HEK293T (cell line): ENCODE results near the gene IPO11.

Experiments used
- CTCF ChIA-PET: fragments of 350-600 bp; formaldehyde crosslinking; extraction: SDS; loops from one replicate; lab custom pipeline; 2021; ENCODE audit warnings: antibody characterized with exemption, inconsistent platforms; lab: Yijun Ruan, JAX
- POLR2A ChIA-PET: fragments of 350-600 bp; formaldehyde crosslinking; extraction: SDS; loops from one replicate; lab custom pipeline; 2020; ENCODE audit warnings: antibody characterized with exemption, inconsistent platforms; lab: Yijun Ruan, JAX
- DNase-seq: peaks from one replicate; pipeline ENCODE4 v3.0.0; 2012; ENCODE audit warnings: mixed read lengths; ENCODE audit errors: extremely low spot score
- ARNT ChIP-seq: fragments of 450-650 bp; IDR thresholded peaks from 2 replicates; pipeline ENCODE4 v1.6.1; 2017; ENCODE audit warnings: mild to moderate bottlenecking
- BHLHE40 ChIP-seq: fragments of 450-650 bp; IDR thresholded peaks from 2 replicates; pipeline ENCODE4 v1.6.1; 2016; ENCODE audit warnings: mild to moderate bottlenecking, moderate library complexity, borderline replicate concordance
- CTBP1 ChIP-seq: fragments of 450-650 bp; IDR thresholded peaks from 2 replicates; pipeline ENCODE4 v1.6.1; 2016; ENCODE audit warnings: borderline replicate concordance
- ELF4 ChIP-seq: fragments of 450-650 bp; IDR thresholded peaks from 2 replicates; pipeline ENCODE4 v1.6.1; 2017; ENCODE audit warnings: antibody characterized with exemption
- FOXA1 ChIP-seq: fragments of 450-650 bp; IDR thresholded peaks from 2 replicates; pipeline ENCODE4 v1.6.1; 2016; ENCODE audit warnings: mild to moderate bottlenecking
- FOXK2 ChIP-seq: fragments of 450-650 bp; IDR thresholded peaks from 2 replicates; pipeline ENCODE4 v1.6.1; 2016; ENCODE audit warnings: mild to moderate bottlenecking
- FOXM1 ChIP-seq: fragments of 450-650 bp; IDR thresholded peaks from 2 replicates; pipeline ENCODE4 v1.6.1; 2017; ENCODE audit warnings: mild to moderate bottlenecking, borderline replicate concordance
- HDGF ChIP-seq: fragments of 450-650 bp; IDR thresholded peaks from 2 replicates; pipeline ENCODE4 v1.6.1; 2017; ENCODE audit warnings: antibody characterized with exemption, borderline replicate concordance
- L3MBTL2 ChIP-seq: fragments of 450-650 bp; conservative IDR thresholded peaks from 2 replicates; pipeline ENCODE4 v1.6.1; 2016; ENCODE audit warnings: mild to moderate bottlenecking
- LEF1 ChIP-seq: fragments of 450-650 bp; IDR thresholded peaks from 2 replicates; pipeline ENCODE4 v1.6.1; 2017; ENCODE audit warnings: mild to moderate bottlenecking, borderline replicate concordance
- NFRKB ChIP-seq: fragments of 450-650 bp; IDR thresholded peaks from 2 replicates; pipeline ENCODE4 v1.6.1; 2016; ENCODE audit warnings: mild to moderate bottlenecking, moderate library complexity
- SP1 ChIP-seq: fragments of 450-650 bp; IDR thresholded peaks from 2 replicates; pipeline ENCODE4 v1.6.1; 2017
- SUZ12 ChIP-seq: fragments of 450-650 bp; IDR thresholded peaks from 2 replicates; pipeline ENCODE4 v1.6.1; 2016; ENCODE audit warnings: mild to moderate bottlenecking
- TARDBP ChIP-seq: fragments of 450-650 bp; IDR thresholded peaks from 2 replicates; pipeline ENCODE4 v1.6.1; 2016
- ZNF384 ChIP-seq: fragments of 450-650 bp; IDR thresholded peaks from 2 replicates; pipeline ENCODE4 v1.6.1; 2016
- TF ChIP-seq, protein P1 (sequence below): fragments of 450-650 bp; IDR thresholded peaks from 2 replicates; pipeline ENCODE4 v1.6.1; 2016

Gene IPO11

DNA sequence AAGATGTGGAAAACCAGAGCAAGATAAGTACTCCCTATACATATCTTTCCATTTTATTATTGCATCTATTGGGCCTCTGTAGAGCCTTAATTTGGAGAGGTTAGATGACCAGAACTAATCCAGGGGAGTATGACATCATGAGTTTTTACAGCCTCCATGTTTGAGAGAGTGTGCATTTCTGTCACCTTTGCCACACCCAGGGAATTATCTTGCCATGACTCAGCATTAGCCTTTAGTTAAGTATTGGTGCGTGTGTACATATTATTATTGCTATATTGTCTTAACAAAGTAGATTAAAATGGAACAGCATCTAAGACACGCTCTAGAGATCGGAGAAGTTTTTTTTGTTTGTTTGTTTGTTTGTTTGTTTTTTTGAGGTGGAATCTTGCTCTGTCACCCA is 36.5 kb upstream of the IPO11 start:
- DNase-seq = no peak
- TF ChIP-seq NFRKB = no peak
- TF ChIP-seq ARNT = no peak
- TF ChIP-seq, protein P1, sequence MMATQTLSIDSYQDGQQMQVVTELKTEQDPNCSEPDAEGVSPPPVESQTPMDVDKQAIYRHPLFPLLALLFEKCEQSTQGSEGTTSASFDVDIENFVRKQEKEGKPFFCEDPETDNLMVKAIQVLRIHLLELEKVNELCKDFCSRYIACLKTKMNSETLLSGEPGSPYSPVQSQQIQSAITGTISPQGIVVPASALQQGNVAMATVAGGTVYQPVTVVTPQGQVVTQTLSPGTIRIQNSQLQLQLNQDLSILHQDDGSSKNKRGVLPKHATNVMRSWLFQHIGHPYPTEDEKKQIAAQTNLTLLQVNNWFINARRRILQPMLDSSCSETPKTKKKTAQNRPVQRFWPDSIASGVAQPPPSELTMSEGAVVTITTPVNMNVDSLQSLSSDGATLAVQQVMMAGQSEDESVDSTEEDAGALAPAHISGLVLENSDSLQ = no peak
- TF ChIP-seq LEF1 = no peak
- TF ChIP-seq CTBP1 = no peak
- no peak for TF ChIP-seq BHLHE40
- TF ChIP-seq HDGF = no peak
- no peak for TF ChIP-seq FOXK2
- TF ChIP-seq FOXM1 = no peak
- no peak for TF ChIP-seq TARDBP
- TF ChIP-seq SUZ12 = no peak
- no peak for TF ChIP-seq L3MBTL2
- no peak for TF ChIP-seq ZNF384
- no peak for TF ChIP-seq ELF4
- TF ChIP-seq FOXA1 = no peak
- no peak for TF ChIP-seq SP1
- ChIA-PET POLR2A (no interaction called here), CTCF (no interaction called here)

DNA sequence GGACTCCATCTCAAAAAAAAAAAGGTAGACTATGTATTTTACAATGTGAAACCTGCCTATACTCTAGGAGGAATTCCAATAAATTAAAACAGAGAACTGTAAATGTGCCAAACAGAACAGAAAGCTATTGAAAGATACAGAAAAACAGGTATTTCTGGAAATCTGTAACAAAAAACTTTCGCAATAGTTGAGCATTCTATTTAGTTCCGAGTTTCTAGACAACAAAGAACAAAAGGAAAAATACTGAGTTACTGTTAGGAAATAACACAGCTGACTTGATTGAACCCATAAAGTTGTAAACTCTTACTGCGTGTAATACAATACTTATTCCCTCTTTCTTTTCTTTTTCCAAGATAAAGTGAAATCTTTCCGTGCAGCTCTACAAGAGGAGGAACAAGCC is 27.4 kb upstream of the IPO11 start:
- ChIA-PET POLR2A (interaction anchor here (1.0 kb wide), 1 partner anchor 19 kb away, joined by 3 read pairs; the partner anchor contains the start of gene DIMT1), CTCF (no interaction called here)
- TF ChIP-seq FOXA1 (no peak), SP1 (no peak), ELF4 (no peak), NFRKB (no peak), CTBP1 (no peak), HDGF (no peak), ARNT (no peak), FOXM1 (no peak), FOXK2 (no peak), TARDBP (no peak), SUZ12 (no peak), BHLHE40 (no peak), ZNF384 (no peak), LEF1 (no peak), L3MBTL2 (no peak)
- TF ChIP-seq, protein P1 = no peak
- DNase-seq = no peak

DNA sequence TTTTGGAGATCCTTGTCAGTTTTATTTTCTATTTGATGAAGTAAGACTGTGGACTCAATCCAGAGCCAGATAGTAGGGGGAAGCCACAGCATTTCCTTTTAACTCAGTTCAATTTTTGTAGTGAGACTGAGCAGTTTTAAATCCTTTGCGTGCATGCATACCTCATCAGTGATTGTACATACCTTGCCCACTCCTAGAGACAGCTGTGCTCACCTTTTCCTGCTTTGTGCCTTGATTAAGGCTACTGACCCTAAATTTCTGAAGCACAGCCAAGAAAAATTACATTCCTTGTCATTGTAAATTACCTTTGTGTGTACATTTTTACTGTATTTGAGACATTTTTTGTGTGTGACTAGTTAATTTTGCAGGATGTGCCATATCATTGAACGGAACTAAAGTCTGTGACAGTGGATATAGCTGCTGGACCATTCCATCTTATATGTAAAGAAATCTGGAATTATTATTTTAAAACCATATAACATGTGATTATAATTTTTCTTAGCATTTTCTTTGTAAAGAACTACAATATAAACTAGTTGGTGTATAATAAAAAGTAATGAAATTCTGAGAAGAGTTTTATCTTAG is 26.7 kb upstream of the IPO11 start:
- DNase-seq = no peak
- ChIA-PET CTCF (no interaction called here), POLR2A (interaction anchor here (1.9 kb wide), 1 partner anchor 18 kb away, joined by 11 read pairs; the partner anchor contains the start of gene DIMT1)
- TF ChIP-seq L3MBTL2 (no peak), ZNF384 (no peak)

DNA sequence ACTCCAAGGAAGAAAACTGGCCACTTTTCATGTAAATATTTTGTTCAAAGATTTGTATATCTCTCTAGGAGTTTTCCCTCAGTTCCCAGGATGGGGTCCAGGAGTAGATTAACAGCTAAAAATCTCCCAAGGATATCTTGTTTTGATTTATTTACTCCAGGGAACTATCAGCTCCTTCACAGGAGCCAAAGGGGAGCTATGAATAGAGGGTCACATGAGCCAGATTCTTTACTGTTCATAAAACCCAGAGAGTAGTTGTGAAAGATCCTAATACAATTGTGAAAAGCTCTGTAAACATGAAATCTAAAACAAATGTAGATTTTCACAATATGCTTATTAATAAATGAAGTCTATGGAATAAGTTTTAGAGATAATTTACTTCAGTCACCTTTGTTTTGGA is 25.7 kb upstream of the IPO11 start:
- DNase-seq = no peak
- POLR2A ChIA-PET = interaction anchor here (1.9 kb wide), 1 partner anchor 17 kb away, joined by 11 read pairs; the partner anchor contains the start of gene DIMT1
- TF ChIP-seq CTBP1 (no peak), ARNT (no peak), HDGF (no peak), FOXA1 (no peak)
- CTCF ChIA-PET = no interaction called here

DNA sequence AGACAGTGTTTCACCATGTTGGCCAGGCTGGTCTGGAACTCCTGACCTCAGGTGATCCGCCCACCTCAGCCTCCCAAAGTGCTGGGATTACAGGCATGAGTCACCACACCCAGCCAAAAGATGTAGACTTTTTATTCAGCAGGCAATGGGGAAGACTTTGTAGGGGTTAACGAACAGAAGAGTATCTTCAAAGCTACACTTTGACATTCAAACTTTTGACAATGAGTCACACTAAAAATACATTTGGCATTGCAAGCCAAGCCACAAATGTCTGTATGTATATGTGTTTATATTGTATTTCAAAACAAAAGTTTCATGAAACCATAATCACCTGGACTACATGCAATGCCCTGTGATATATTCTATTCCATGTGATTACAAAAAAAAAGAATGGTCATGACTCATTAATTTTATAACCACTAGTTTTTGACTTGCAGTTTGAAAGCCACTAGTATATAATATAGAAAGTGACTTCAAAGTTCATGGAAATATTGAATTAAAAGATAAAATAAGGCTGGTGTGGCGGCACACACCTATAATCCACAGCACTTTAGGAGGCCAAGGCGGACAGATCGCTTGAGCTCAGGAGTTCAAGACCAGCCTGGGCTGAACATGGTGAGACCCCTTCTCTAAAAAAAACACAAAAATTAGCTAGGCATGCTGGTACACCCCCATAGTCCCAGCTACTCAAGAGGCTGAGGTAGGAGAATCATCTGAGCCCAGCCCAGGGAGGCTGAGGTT is 17.2 kb upstream of the IPO11 start:
- POLR2A ChIA-PET = interaction anchor here (0.9 to 2.5 kb wide), 2 partner anchors 8 to 17 kb away, joined by 3 to 13 read pairs; partner anchors contain the start of genes DIMT1 and IPO11
- TF ChIP-seq ZNF384 (no peak), BHLHE40 (no peak), ELF4 (no peak), FOXA1 (no peak), FOXM1 (no peak), FOXK2 (no peak), SP1 (no peak), HDGF (no peak), NFRKB (no peak), ARNT (no peak), SUZ12 (no peak), TARDBP (no peak), CTBP1 (no peak), LEF1 (no peak), L3MBTL2 (no peak)
- TF ChIP-seq, protein P1 = no peak
- no peak for DNase-seq
- CTCF ChIA-PET = no interaction called here
